SU-DHL-6 (cell line): ENCODE data around the gene UBE2J2.

Experiments used
- H2AFZ ChIP-seq: fragments of 200-600 bp; sonication (generic); 2 replicates; pipeline ENCODE4 v1.6.1; 2014; ENCODE audit warnings: low read depth, mild to moderate bottlenecking, moderate library complexity, mixed read lengths, antibody characterized with exemption, low read length; ENCODE audit not compliant: severe bottlenecking
- H3F3A ChIP-seq: fragments of 200-600 bp; shearing (Covaris generic); 2 replicates; pipeline ENCODE4 v1.6.0; 2016; ENCODE audit warnings: antibody characterized with exemption, mild to moderate bottlenecking; ENCODE audit not compliant: insufficient read depth
- H3K27ac ChIP-seq: fragments of 200-600 bp; sonication (generic); 2 replicates; pipeline ENCODE4 v1.5.1; 2016; ENCODE audit warnings: low read depth, mild to moderate bottlenecking, low read length, moderate library complexity, mixed read lengths
- H3K27me3 ChIP-seq: fragments of 200-600 bp; sonication (generic), shearing (Covaris generic); 2 replicates; pipeline ENCODE4 v1.6.0; 2014; ENCODE audit warnings: mild to moderate bottlenecking, low read length
- H3K36me3 ChIP-seq: fragments of 200-600 bp; sonication (generic); 2 replicates; pipeline ENCODE4 v1.6.1; 2014; ENCODE audit warnings: mild to moderate bottlenecking, low read length, mixed read lengths
- H3K4me2 ChIP-seq: fragments of 300-600, 200-600 bp; shearing (Covaris generic), sonication (generic); 2 replicates; pipeline ENCODE4 v1.6.0; 2014; ENCODE audit warnings: low read length, low read depth, mild to moderate bottlenecking; ENCODE audit not compliant: poor library complexity, severe bottlenecking
- H3K4me3 ChIP-seq: fragments of 200-600 bp; sonication (generic); 2 replicates; pipeline ENCODE4 v1.5.1; 2014; ENCODE audit warnings: antibody characterized with exemption, low read length, mild to moderate bottlenecking, mixed read lengths; ENCODE audit not compliant: insufficient read depth, poor library complexity, severe bottlenecking
- H3K79me2 ChIP-seq: fragments of 200-600 bp; sonication (generic); 2 replicates; pipeline ENCODE4 v1.6.1; 2014; ENCODE audit warnings: mild to moderate bottlenecking, low read length, moderate library complexity; ENCODE audit not compliant: insufficient read depth
- H3K9ac ChIP-seq: fragments of 200-600 bp; sonication (generic); 2 replicates; pipeline ENCODE4 v1.7.0; 2014; ENCODE audit warnings: mild to moderate bottlenecking, low read length
- H3K9me2 ChIP-seq: fragments of 200-600 bp; sonication (generic); replicated peaks from 2 replicates; pipeline ENCODE4 v1.6.1; 2014; ENCODE audit warnings: low read length; ENCODE audit not compliant: insufficient read depth
- H3K9me3 ChIP-seq: fragments of 200-600 bp; sonication (generic); 2 replicates; pipeline ENCODE4 v1.6.1; 2014; ENCODE audit warnings: low read length, mixed read lengths; ENCODE audit not compliant: insufficient read depth
- H4K20me1 ChIP-seq: fragments of 200-600 bp; sonication (generic); 2 replicates; pipeline ENCODE4 v1.6.1; 2014; ENCODE audit warnings: low read depth, mild to moderate bottlenecking, antibody characterized with exemption, low read length, moderate library complexity, mixed read lengths
- EZH2phosphoT487 ChIP-seq: fragments of 200-600 bp; sonication (generic), shearing (Covaris generic); conservative IDR thresholded peaks from 2 replicates; pipeline ENCODE4 v1.6.1; 2018; ENCODE audit warnings: mild to moderate bottlenecking, antibody characterized with exemption, low read length, moderate library complexity, mixed read lengths
- TF ChIP-seq, protein P1 (sequence below): fragments of 200-600 bp; sonication (generic); IDR thresholded peaks from one replicate; pipeline ENCODE4 v1.5.1; 2017; ENCODE audit warnings: antibody characterized with exemption, mild to moderate bottlenecking, low read length, moderate library complexity; ENCODE audit not compliant: insufficient read depth, poor library complexity, severe bottlenecking

The UBE2J2 gene

DNA sequence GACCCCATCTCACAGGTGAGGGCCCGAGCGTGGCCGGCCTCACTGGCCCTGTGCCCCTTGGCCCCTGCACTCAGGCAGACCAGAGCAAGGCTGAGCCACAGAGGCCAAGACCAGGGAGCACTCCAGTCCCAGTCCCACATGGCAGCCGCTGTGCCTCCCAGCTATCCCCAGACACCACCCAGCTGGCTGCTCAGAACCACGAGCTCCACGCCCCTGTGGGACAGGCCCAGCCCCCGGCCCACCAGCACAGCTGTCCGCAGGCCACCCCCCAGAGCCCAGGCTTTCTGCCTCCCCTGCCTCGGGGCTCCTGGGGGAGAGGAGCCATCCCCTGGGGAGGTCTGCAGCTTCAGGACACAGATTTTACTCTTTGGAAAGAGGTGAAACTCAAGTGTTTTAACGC is 18.0 kb downstream of the UBE2J2 start:
- H3K36me3 ChIP-seq = no peaks in the 10 kb centered on the region
- H2AFZ ChIP-seq = no peak overlapping the region
- no peak overlapping the region for H3K4me3 ChIP-seq
- H3K4me2 ChIP-seq = no peak overlapping the region
- H3K27me3 ChIP-seq = no peaks in the 10 kb centered on the region
- H3F3A ChIP-seq = no peaks in the 10 kb centered on the region
- no peaks in the 10 kb centered on the region for H3K9me3 ChIP-seq
- no peak overlapping the region for H3K27ac ChIP-seq
- H3K9ac ChIP-seq = no peak overlapping the region
- H3K9me2 ChIP-seq = no peaks in the 10 kb centered on the region
- no peaks in the 10 kb centered on the region; the same call in 1 of the 2 replicates for H3K79me2 ChIP-seq
- no peaks in the 10 kb centered on the region for H4K20me1 ChIP-seq
- TF ChIP-seq EZH2phosphoT487 = no peak
- TF ChIP-seq, protein P1, sequence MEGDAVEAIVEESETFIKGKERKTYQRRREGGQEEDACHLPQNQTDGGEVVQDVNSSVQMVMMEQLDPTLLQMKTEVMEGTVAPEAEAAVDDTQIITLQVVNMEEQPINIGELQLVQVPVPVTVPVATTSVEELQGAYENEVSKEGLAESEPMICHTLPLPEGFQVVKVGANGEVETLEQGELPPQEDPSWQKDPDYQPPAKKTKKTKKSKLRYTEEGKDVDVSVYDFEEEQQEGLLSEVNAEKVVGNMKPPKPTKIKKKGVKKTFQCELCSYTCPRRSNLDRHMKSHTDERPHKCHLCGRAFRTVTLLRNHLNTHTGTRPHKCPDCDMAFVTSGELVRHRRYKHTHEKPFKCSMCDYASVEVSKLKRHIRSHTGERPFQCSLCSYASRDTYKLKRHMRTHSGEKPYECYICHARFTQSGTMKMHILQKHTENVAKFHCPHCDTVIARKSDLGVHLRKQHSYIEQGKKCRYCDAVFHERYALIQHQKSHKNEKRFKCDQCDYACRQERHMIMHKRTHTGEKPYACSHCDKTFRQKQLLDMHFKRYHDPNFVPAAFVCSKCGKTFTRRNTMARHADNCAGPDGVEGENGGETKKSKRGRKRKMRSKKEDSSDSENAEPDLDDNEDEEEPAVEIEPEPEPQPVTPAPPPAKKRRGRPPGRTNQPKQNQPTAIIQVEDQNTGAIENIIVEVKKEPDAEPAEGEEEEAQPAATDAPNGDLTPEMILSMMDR = no peak

DNA sequence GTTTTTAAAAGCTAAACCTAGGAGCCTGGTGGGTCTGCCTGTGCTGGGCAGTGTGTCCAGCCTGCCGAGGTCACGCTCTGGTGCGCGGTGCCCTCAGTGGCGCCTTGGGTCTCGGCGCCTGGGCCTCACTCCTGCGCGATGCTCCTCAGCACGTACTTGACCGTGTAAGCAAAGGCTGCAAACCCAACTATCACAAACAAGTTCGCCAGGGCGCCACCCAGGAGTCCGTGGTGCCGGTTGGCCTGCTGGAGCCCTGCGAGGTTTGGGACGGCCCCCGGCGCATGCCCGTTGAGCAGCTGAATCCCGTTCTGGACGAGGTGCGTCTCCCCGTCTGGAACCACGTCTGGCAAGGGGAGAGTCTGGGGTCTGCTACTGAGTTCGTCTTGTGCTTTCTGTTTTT is 18.6 kb downstream of the UBE2J2 start:
- Histone ChIP-seq H4K20me1 (no peaks in the 10 kb centered on the region), H3K79me2 (no peaks in the 10 kb centered on the region; the same call in 1 of the 2 replicates), H3K9me3 (no peaks in the 10 kb centered on the region), H3K27me3 (no peaks in the 10 kb centered on the region), H3K4me3 (no peak overlapping the region), H3K27ac (no peak overlapping the region), H3K9ac (no peak overlapping the region), H3K36me3 (no peaks in the 10 kb centered on the region), H3K9me2 (no peaks in the 10 kb centered on the region), H3K4me2 (no peak overlapping the region), H2AFZ (no peak overlapping the region), H3F3A (no peaks in the 10 kb centered on the region)
- no peak for TF ChIP-seq EZH2phosphoT487
- TF ChIP-seq, protein P1 = no peak

DNA sequence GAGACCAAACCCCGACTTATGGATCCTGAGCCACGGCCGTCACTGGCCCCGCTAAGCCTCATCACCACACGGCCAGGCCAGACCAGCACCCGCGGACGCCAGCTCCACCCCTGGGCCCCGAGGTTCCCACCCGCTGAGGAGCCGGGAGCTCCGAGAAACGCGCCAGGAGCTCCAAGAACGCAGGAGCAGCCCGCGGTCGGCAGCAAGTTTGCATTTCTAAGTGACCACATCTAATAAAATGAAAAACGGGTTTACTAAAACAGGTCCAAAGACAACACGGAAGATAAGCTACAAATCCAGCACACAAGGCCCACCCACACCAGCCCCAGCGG is 19.0 kb downstream of the UBE2J2 start:
- no peak overlapping the region for H3K4me3 ChIP-seq
- H3K9me2 ChIP-seq = no peaks in the 10 kb centered on the region
- H2AFZ ChIP-seq = no peak overlapping the region
- H4K20me1 ChIP-seq = no peaks in the 10 kb centered on the region
- H3K27ac ChIP-seq = no peak overlapping the region
- H3K4me2 ChIP-seq = no peak overlapping the region
- TF ChIP-seq, protein P1 = no peak
- TF ChIP-seq EZH2phosphoT487 = no peak
- no peaks in the 10 kb centered on the region; the same call in 1 of the 2 replicates for H3K79me2 ChIP-seq
- no peak overlapping the region for H3K9ac ChIP-seq
- H3K27me3 ChIP-seq = no peaks in the 10 kb centered on the region
- no peaks in the 10 kb centered on the region for H3K36me3 ChIP-seq
- no peaks in the 10 kb centered on the region for H3K9me3 ChIP-seq
- H3F3A ChIP-seq = no peaks in the 10 kb centered on the region
